Panc1 (cell line): Measurements from ENCODE around the gene SCO2. TPM values are rescaled to one million over a fixed set of nuclear protein-coding genes. Genes with fewer than 3 reads are reported as not detected.

Source experiments
- ATAC-seq: fragments of 200-7000 bp; cut with Tn5 transposase; 2 replicates; pipeline ENCODE4 v1.9.1; 2020; ENCODE audit warnings: mild to moderate bottlenecking, moderate library complexity
- BruUV-seq: library from RNA; stranded (reverse); fragments of 400-500 nt; replicated peaks from 2 replicates; lab custom pipeline; 2021; lab: Mats Ljungman, UMichigan
- CTCF ChIA-PET: fragments of 300-600 bp; sonication (Branson Sonifier 250); formaldehyde crosslinking; loops from one replicate; lab custom pipeline; 2022; ENCODE audit warnings: antibody characterized with exemption; lab: Charles Lee
- POLR2A ChIA-PET: fragments of 300-600 bp; sonication (Branson Sonifier 250); formaldehyde crosslinking; loops from one replicate; lab custom pipeline; 2022; ENCODE audit warnings: antibody characterized with exemption; lab: Charles Lee
- DNase-seq: peaks from one replicate; pipeline ENCODE4 v3.0.0-alpha.2; 2010; ENCODE audit warnings: low read depth, low spot score
- H3K27ac ChIP-seq: 2 replicates; pipeline ENCODE4 v1.5.1; 2011; ENCODE audit warnings: mild to moderate bottlenecking, low read length, inconsistent platforms
- H3K27me3 ChIP-seq: fragments of 200-500 bp; sonication (Bioruptor generic); 2 replicates; pipeline ENCODE4 v1.6.0; 2014; ENCODE audit warnings: low read length, inconsistent platforms; ENCODE audit not compliant: control insufficient read depth, insufficient read depth
- H3K36me3 ChIP-seq: fragments of 200-500 bp; sonication (Bioruptor generic); 2 replicates; pipeline ENCODE4 v1.5.1; 2014; ENCODE audit warnings: inconsistent platforms, mild to moderate bottlenecking, low read length, moderate library complexity; ENCODE audit not compliant: control insufficient read depth, insufficient read depth
- H3K4me1 ChIP-seq: 2 replicates; pipeline ENCODE4 v1.5.1; 2011; ENCODE audit warnings: inconsistent platforms, mild to moderate bottlenecking, low read length, moderate library complexity; ENCODE audit not compliant: control insufficient read depth, insufficient read depth
- H3K4me3 ChIP-seq, 2 experiments: 2 replicates each; pipeline ENCODE4 v1.5.1; 2011 to 2012; ENCODE audit warnings: low read depth in 2 of 2, low read length in 2 of 2, mild to moderate bottlenecking in 2 of 2, inconsistent platforms in 1 of 2, moderate library complexity in 1 of 2
- H3K9me3 ChIP-seq: fragments of 200-500 bp; sonication (Bioruptor generic); 2 replicates; pipeline ENCODE4 v1.5.1; 2014; ENCODE audit warnings: low read depth, mild to moderate bottlenecking, inconsistent platforms, low read length, moderate library complexity; ENCODE audit not compliant: control insufficient read depth, insufficient read depth
- POLR2AphosphoS5 ChIP-seq: IDR thresholded peaks from 2 replicates; pipeline ENCODE4 v1.6.1; 2012; ENCODE audit warnings: mild to moderate bottlenecking, low read depth, low read length, moderate library complexity
- SIN3A ChIP-seq: IDR thresholded peaks from 2 replicates; pipeline ENCODE4 v1.6.1; 2012; ENCODE audit warnings: low read depth, mild to moderate bottlenecking, low read length, moderate library complexity, borderline replicate concordance; ENCODE audit not compliant: insufficient read depth
- TCF7L2 ChIP-seq: IDR thresholded peaks from 2 replicates; pipeline ENCODE4 v1.6.1; 2011; ENCODE audit warnings: mild to moderate bottlenecking, low read depth, low read length, inconsistent platforms
- in situ Hi-C: cut with HindIII; loops from 2 replicates; pipeline ENCODE4 v1.10.0; 2016; ENCODE audit warnings: low sequenced_read_pairs, low pct_unique_long_range_greater_than_20kb
- intact Hi-C: fragments of 100-400 bp; cut with micrococcal nuclease; formaldehyde crosslinking; loops from one replicate; pipeline ENCODE4 v1.10.0; 2022; ENCODE audit not compliant: unreplicated experiment
- total RNA-seq: library from RNA; stranded (reverse); gene quantifications from one replicate; pipeline ENCODE4 v1.2.1, GENCODE V29; 2021; ENCODE audit not compliant: unreplicated experiment
- TF ChIP-seq, protein P1 (sequence below), 2 experiments: IDR thresholded peaks; 2 replicates each; pipeline ENCODE4 v1.6.1; 2011 to 2012; ENCODE audit warnings: low read depth in 2 of 2, control low read depth in 1 of 2, low read length in 1 of 2, mild to moderate bottlenecking in 1 of 2, moderate library complexity in 1 of 2; ENCODE audit not compliant: insufficient read depth in 1 of 2
- TF ChIP-seq, protein P2 (sequence below): fragments of 450-650 bp; IDR thresholded peaks from 2 replicates; pipeline ENCODE4 v1.5.1; 2017; ENCODE audit warnings: mild to moderate bottlenecking

Gene SCO2
- total RNA-seq, 1 experiment from 2014 or later = 14.2 TPM

DNA sequence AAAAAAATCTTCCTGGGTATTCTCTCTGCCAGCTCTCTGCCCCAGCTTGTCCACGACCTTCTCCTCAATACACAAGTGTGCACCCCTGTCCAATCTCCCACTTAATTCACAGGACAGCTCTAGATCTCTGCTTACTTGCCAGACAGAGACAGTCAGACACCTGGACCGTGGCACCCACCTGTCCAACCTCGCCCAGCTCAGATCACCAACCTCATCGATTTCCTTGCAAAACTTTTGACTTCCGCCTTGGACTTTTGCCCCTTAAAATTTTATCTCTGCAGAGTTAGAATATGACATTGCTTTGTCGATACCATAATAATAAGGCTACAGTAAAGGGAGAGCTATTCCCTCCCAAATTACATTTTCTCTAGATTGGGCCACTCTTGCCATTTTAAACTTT, 28.3 kb downstream of the SCO2 start:
- POLR2A ChIA-PET = no interaction called here
- H3K36me3 ChIP-seq = no peaks in the 10 kb centered on the region
- H3K4me3 ChIP-seq = no peak overlapping the region
- no peak for TF ChIP-seq SIN3A
- TF ChIP-seq, protein P1, sequence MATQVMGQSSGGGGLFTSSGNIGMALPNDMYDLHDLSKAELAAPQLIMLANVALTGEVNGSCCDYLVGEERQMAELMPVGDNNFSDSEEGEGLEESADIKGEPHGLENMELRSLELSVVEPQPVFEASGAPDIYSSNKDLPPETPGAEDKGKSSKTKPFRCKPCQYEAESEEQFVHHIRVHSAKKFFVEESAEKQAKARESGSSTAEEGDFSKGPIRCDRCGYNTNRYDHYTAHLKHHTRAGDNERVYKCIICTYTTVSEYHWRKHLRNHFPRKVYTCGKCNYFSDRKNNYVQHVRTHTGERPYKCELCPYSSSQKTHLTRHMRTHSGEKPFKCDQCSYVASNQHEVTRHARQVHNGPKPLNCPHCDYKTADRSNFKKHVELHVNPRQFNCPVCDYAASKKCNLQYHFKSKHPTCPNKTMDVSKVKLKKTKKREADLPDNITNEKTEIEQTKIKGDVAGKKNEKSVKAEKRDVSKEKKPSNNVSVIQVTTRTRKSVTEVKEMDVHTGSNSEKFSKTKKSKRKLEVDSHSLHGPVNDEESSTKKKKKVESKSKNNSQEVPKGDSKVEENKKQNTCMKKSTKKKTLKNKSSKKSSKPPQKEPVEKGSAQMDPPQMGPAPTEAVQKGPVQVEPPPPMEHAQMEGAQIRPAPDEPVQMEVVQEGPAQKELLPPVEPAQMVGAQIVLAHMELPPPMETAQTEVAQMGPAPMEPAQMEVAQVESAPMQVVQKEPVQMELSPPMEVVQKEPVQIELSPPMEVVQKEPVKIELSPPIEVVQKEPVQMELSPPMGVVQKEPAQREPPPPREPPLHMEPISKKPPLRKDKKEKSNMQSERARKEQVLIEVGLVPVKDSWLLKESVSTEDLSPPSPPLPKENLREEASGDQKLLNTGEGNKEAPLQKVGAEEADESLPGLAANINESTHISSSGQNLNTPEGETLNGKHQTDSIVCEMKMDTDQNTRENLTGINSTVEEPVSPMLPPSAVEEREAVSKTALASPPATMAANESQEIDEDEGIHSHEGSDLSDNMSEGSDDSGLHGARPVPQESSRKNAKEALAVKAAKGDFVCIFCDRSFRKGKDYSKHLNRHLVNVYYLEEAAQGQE (IDR thresholded peaks at IDR 0.05; ENCODE audit: insufficient read depth in 1 of 2, low read depth in 2 of 2, low read length in 1 of 2) = no peak
- DNase-seq (no peak), ATAC-seq (no peak)
- H3K27me3 ChIP-seq = no peaks in the 10 kb centered on the region
- BruUV-seq = no TSS peak
- intact Hi-C loops = no loop called here
- CTCF ChIA-PET = interaction anchor here (0.6 to 0.7 kb wide), 2 partner anchors 19 to 65 kb away, joined by 3 to 5 read pairs; partner anchors contain the start of gene SYCE3
- H3K9me3 ChIP-seq = no peaks in the 10 kb centered on the region
- 0 out of 2 replicates have a peak, but pooled peaks cover 3% of the 10 kb centered on the region for H3K4me1 ChIP-seq
- no peak overlapping the region for H3K27ac ChIP-seq
- in situ Hi-C loops = no loop called here

DNA sequence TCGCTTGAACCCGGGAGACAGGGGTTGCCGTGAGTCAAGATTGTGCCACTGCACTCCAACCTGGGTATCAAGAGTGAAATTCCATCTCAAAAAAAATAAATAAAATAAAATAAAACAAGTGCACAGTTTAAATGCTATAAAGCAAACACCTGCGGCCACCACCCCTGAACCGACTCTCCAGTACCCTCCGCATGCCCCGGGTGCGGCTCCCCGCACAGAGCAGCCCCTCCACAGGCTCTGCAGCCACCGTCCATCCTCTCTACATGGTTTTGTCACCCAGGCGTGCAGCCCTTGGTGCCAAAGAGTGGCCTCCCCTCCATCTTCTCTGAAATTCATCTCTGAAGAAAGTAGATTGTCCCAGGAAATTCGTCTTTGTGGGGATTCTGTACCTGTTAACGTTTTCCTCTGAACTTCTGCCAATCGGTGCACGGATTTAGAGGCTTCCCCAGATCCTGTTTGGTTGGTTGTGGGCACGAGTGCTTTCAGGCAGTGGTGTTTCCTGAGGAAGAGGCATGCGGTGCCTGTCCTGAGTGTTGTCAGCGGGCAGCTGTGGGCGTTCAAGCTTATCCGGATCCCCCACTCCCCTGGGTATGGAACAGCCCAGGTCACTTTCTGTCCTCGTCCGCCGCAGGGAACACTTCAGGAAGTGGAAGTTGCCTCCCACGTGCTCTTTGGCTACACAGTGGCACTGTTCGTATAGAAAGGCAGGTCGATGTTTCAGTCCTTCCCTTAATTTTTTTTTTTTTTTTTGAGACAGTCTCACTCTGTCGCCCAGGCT, 34.7 kb downstream of the SCO2 start:
- H3K4me3 ChIP-seq = no peak overlapping the region
- no peak overlapping the region for H3K27ac ChIP-seq
- BruUV-seq = no TSS peak
- in situ Hi-C loops (no loop called here), intact Hi-C loops (no loop called here)
- ChIA-PET CTCF (no interaction called here), POLR2A (no interaction called here)
- no peaks in the 10 kb centered on the region for H3K9me3 ChIP-seq
- TF ChIP-seq TCF7L2 (no peak), SIN3A (no peak), POLR2AphosphoS5 (no peak)
- TF ChIP-seq, protein P1 (IDR thresholded peaks at IDR 0.05; ENCODE audit: insufficient read depth in 1 of 2, low read depth in 2 of 2, low read length in 1 of 2) = no peak
- TF ChIP-seq, protein P2, sequence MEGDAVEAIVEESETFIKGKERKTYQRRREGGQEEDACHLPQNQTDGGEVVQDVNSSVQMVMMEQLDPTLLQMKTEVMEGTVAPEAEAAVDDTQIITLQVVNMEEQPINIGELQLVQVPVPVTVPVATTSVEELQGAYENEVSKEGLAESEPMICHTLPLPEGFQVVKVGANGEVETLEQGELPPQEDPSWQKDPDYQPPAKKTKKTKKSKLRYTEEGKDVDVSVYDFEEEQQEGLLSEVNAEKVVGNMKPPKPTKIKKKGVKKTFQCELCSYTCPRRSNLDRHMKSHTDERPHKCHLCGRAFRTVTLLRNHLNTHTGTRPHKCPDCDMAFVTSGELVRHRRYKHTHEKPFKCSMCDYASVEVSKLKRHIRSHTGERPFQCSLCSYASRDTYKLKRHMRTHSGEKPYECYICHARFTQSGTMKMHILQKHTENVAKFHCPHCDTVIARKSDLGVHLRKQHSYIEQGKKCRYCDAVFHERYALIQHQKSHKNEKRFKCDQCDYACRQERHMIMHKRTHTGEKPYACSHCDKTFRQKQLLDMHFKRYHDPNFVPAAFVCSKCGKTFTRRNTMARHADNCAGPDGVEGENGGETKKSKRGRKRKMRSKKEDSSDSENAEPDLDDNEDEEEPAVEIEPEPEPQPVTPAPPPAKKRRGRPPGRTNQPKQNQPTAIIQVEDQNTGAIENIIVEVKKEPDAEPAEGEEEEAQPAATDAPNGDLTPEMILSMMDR = no peak
- H3K27me3 ChIP-seq = no peaks in the 10 kb centered on the region
- H3K4me1 ChIP-seq = peaks cover 8% of the 10 kb centered on the region
- no peaks in the 10 kb centered on the region for H3K36me3 ChIP-seq
- DNase-seq (no peak), ATAC-seq (no peak)
